BE2C (cell line): Measurements from ENCODE around the gene BDKRB1.

Experiments
- DNase-seq: peaks from one replicate; pipeline ENCODE4 v3.0.0-alpha.2; 2020
- H3K27me3 ChIP-seq: fragments of 250-450 bp; sonication (Bioruptor Pico); 2 replicates; pipeline ENCODE4 v1.5.1; 2020; ENCODE audit warnings: mild to moderate bottlenecking
- H3K36me3 ChIP-seq: fragments of 250-450 bp; sonication (Bioruptor Pico); 2 replicates; pipeline ENCODE4 v1.5.1; 2020; ENCODE audit warnings: mild to moderate bottlenecking
- H3K4me1 ChIP-seq: fragments of 250-450 bp; sonication (Bioruptor Pico); 2 replicates; pipeline ENCODE4 v1.5.1; 2020
- H3K4me3 ChIP-seq: 2 replicates; pipeline ENCODE4 v1.5.1; 2011; ENCODE audit warnings: low read depth, low read length
- H3K9me3 ChIP-seq: fragments of 250-450 bp; sonication (Bioruptor Pico); 2 replicates; pipeline ENCODE4 v1.5.1; 2020
- TF ChIP-seq, protein P1 (sequence below): IDR thresholded peaks from 2 replicates; pipeline ENCODE4 v1.5.1; 2012; ENCODE audit warnings: mild to moderate bottlenecking, low read depth, low read length

The BDKRB1 gene

GRCh38 chr14:96284430-96284829 lies 28.4 kb downstream of the BDKRB1 start:
- TF ChIP-seq, protein P1, sequence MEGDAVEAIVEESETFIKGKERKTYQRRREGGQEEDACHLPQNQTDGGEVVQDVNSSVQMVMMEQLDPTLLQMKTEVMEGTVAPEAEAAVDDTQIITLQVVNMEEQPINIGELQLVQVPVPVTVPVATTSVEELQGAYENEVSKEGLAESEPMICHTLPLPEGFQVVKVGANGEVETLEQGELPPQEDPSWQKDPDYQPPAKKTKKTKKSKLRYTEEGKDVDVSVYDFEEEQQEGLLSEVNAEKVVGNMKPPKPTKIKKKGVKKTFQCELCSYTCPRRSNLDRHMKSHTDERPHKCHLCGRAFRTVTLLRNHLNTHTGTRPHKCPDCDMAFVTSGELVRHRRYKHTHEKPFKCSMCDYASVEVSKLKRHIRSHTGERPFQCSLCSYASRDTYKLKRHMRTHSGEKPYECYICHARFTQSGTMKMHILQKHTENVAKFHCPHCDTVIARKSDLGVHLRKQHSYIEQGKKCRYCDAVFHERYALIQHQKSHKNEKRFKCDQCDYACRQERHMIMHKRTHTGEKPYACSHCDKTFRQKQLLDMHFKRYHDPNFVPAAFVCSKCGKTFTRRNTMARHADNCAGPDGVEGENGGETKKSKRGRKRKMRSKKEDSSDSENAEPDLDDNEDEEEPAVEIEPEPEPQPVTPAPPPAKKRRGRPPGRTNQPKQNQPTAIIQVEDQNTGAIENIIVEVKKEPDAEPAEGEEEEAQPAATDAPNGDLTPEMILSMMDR, result no peak
- peaks cover 27% of the 10 kb centered on the region for H3K4me1 ChIP-seq
- H3K27me3 ChIP-seq, result no peaks in the 10 kb centered on the region
- no peak overlapping the region for H3K4me3 ChIP-seq
- H3K36me3 ChIP-seq, result no peaks in the 10 kb centered on the region; the same call in 1 of the 2 replicates
- DNase-seq, result no peak
- H3K9me3 ChIP-seq, result no peaks in the 10 kb centered on the region

- peak; percentile 89 for DNase-seq
- TF ChIP-seq, protein P1, result no peak
- peaks cover 11% of the 10 kb centered on the region; the same call in 1 of the 2 replicates for H3K36me3 ChIP-seq
Observed at GRCh38 chr14:96285667-96286066, 29.7 kb downstream of the BDKRB1 start.

DNA sequence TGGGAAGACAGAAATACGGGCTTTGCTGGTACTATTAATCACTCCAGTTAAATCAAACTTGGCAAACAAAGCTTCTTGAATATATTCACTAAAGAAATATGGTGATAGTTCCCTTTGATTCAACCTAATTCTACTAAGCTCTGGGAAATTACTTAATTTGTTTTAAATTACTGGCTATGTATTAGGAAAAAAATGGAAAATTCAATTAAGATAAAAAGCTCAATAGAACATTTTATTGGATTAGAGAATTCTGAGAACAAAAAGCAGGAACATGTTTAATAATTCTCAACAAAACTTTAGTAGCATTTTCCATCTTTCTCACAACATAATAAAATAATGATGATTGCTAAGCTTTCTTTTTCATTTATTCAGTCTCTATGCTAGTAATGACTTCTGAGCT lies 30.2 kb downstream of the BDKRB1 start:
- peak overlapping the region; percentile 42 for H3K4me3 ChIP-seq
- no peak for DNase-seq
- TF ChIP-seq, protein P1, result no peak
- H3K4me1 ChIP-seq, result peaks cover 16% of the 10 kb centered on the region
- no peaks in the 10 kb centered on the region for H3K27me3 ChIP-seq
- no peaks in the 10 kb centered on the region for H3K9me3 ChIP-seq
- H3K36me3 ChIP-seq, result peaks cover 11% of the 10 kb centered on the region; the same call in 1 of the 2 replicates

More at GRCh38 chr14:96285667-96286066, 29.7 kb downstream of the BDKRB1 start:
- Histone ChIP-seq H3K4me1 (peaks cover 20% of the 10 kb centered on the region), H3K9me3 (no peaks in the 10 kb centered on the region), H3K27me3 (no peaks in the 10 kb centered on the region), H3K4me3 (peak overlapping the region; percentile 42)

GRCh38 chr14:96287856-96288255 lies 31.8 kb downstream of the BDKRB1 start:
- TF ChIP-seq, protein P1, result no peak
- Histone ChIP-seq H3K9me3 (no peaks in the 10 kb centered on the region), H3K4me3 (no peak overlapping the region), H3K4me1 (peaks cover 8% of the 10 kb centered on the region), H3K36me3 (peaks cover 11% of the 10 kb centered on the region; the same call in 1 of the 2 replicates), H3K27me3 (no peaks in the 10 kb centered on the region)
- DNase-seq, result no peak

DNA sequence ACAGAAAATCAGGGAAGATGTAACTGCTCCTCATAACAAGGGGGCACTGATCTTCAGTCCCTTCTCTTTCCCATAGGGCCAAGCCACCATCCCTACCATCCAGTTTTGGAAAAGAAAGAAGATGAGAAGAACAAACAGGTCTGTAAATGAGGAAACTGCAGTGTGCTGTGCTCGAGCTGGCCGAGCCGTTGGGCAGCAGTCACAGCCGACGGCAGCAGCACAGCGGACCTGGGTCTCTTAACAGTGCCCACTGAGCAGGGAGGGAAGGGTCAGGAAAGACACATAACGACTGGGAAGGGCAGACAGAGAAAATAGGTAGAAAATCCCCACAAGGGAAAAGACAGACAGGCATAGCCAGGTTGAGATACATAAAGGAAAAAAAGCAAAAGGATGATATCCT lies 38.2 kb downstream of the BDKRB1 start:
- TF ChIP-seq, protein P1, result no peak
- Histone ChIP-seq H3K4me1 (peaks cover under 1% of the 10 kb centered on the region; the same call in 1 of the 2 replicates), H3K36me3 (peaks cover 11% of the 10 kb centered on the region), H3K9me3 (no peaks in the 10 kb centered on the region), H3K27me3 (no peaks in the 10 kb centered on the region), H3K4me3 (no peak overlapping the region)
- DNase-seq, result no peak

DNA sequence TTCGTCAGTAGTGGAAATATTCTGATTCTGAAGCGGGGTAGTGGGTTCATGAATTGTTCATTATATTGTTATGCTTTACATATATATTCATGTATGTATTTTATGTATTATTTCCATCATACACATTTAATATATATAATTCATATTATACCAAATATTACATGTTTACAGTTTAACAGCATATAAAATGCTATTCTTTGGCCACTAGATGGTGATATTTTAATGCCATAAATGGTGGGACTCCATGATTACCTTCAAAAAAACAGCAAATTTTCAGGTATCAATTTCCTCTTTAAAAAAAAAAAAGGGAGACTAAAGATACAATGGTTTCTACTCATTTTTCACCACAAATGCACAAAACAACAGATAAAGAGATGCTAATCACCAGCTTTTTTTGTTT lies 41.0 kb downstream of the BDKRB1 start:
- DNase-seq, result no peak
- TF ChIP-seq, protein P1, result peak; percentile 43; the same call in 1 of the 2 replicates
- no peak overlapping the region for H3K4me3 ChIP-seq

More for the DNA sequence above, 41.0 kb downstream of the BDKRB1 start:
- H3K36me3 ChIP-seq, result peaks cover 6% of the 10 kb centered on the region
- no peaks in the 10 kb centered on the region for H3K9me3 ChIP-seq
- no peaks in the 10 kb centered on the region for H3K27me3 ChIP-seq
- peaks cover 6% of the 10 kb centered on the region for H3K4me1 ChIP-seq
